NCI-H446 treated with DMSO at 0.1 percent for 48 hours (cell line): ENCODE data around the gene RAI14.

Source experiments
- DNase-seq: peaks from one replicate; lab custom pipeline; 2025; lab: John Stamatoyannopoulos, UW

RAI14 gene

DNA sequence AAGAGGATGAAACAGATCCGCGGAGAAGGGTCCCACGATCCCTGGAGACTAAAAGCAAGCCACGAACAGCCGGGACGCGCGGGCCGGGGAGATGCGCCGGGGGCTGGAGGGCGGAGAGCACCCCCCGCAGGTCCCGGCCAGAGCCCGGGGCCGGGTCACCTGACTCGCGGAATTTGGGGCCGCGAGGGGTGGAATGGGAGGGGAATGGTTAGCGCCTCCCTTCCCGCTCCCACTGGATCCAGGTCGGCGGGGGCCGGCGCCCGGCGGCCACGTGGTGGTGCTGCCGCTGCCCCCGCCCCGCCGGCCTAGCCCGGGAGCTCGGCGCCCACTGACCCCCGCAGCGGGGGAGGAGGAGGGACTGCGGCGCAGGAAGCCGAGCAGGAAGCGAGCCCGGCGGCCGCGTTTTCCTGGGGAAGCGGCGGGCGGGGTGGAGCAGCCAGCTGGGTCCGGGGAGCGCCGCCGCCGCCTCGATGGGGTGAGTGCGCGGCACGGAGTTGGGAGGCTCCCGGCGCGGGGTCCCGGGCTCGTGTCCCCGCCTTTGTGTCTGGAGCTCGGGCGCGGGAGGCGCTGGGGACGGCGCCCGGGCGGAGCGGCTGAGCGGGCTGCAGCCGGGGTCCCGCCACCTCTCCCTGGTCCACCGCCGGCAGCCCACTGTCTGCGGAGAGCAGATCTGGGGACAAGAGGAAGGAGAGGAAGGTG lies at the start of gene RAI14:
TSS of gene RAI14 (plus strand) at position 328 of the 699 bp plus-strand sequence. CDS start 30,592 bp downstream, outside the sequence.
- peak; percentile 28 for DNase-seq

DNA sequence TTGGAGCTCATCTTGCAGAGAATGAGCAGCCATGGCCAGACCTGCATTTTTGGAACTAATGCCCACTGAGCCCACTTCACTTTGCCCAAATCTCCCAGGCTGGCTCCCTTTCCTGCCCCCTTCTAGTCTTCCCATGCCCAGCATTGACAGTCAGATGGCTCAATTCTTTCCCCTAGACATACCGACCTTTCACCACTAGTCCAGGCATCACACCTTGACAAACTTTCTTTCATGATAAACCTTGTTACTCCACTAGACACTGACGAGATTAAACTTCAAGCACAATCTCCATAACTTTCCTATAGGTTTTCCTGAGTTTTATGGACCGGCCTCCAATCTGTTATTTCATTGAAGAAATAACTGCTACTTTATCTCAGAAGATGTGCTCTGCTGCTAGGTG lies 47.8 kb upstream of the RAI14 start:
- no peak for DNase-seq

DNA sequence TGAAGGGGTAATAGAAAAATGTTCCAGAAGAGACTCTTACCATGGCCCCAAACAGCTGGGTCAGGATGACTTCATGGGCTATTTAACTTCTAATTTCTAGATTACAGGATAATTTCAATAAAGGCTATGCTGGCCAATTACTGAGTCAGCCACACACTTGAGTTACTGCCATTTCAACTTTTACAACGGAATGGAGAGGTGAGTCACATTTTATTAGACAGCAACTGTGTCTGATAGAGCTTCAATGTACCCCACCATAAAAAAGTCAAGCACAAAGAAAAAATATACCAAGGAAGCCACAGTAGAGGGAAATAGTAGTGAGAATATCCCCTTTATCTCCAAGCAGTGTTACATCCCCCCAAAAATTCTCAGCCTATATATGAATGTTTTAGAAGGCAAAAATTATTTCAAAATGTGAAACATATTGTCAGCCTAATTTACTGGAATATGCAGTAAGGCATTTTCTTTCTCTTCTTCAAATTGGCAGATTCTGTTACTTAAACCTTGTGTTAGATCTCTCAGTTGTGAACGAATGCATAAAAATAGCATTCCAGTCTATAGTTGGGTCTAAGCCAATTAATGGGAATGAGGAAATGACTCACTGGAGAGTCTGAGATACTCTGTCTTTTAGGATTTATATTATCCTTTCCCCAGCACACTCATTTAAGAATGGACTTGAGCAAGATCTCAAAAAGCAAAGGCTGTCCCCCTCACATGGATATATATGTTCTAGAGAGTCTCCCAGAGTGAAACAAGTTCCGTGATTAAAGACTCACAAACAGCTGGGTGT lies 47.1 kb upstream of the RAI14 start:
- peak; percentile 78 for DNase-seq

DNA sequence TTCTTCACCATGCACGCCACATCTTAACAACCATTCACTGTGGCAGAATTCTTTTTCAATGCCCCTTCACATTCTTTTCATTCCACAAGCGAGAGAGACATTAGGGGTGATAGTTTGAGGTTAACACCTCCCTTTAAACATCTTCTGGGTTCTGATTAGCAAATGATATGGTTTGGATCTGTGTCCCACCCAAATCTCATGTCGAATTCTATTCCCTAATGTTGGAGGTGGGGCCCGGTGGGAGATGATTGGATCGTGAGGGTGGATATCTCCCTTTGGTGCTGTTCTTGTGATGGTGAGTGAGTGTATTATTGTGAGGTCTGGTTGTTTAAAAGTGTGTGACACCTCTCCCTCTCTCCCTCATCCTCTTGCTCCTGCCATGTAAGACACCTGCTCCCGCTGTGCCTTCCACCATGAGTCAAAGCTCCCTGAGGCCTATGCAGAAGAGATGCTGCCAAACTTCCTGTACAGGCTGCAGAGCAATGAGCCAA lies 46.1 kb upstream of the RAI14 start:
- DNase-seq, result no peak

DNA sequence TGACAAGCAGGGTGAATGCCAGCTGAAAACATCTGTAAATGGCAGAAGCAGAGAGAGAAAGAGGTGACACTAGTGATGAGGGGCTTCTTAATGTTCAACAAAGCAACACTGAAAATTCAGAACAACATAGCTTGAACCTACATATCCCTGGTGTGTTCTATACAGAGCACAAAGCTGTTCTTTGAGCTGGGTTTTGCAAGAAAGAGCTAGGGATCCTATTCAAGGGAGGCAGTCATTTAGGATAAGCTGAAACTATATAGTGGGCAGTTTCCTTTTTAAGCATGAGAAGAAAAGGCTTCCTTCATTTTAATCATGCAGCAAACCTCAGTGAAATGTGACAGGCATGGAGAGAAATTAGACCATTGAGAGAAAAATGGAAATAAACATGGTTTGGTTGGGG lies 45.6 kb upstream of the RAI14 start:
- DNase-seq, result no peak

DNA sequence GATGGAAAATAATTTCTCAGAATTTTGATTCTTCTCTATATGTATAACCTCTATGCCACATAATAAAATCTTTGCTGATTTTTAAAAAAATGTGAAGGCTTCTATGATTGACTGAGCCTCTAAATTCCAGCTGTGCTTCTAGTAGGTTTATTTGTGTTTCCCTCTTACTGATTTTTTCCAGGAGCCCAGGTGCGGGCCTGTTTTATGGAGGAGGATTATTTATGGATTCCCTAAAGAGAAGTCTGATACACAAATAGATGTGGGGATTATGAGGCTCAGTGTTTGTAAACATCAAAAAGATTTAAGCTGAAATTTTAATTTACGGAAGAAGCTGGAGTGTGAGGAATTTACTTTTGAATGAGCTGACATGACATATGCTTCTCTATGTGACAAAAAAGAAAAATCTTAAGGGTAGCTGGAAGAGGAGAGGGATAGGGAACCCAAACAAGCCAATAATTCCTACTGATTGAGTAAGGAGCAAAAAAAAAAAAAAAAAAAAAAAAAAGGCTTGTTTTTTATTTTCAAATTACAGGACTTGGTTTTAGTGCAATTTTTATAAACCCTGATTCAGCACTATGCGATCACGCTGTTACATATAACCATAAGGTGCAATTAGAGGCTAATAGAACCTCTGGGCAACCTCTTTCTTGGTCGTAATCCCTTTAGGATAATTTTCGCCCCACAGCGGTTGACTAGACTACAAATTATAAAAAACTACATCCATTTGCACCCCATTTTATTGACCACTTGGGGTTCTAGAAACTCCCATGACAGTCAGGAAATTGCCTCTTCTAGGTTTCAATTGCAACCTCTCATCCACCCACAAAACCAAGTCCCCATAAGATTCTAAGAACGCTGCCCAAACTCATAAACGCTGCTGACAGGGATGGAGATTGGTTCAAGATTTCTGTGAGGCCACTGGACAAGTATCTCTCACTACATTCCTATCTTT lies 44.4 kb upstream of the RAI14 start:
- DNase-seq, result no peak

DNA sequence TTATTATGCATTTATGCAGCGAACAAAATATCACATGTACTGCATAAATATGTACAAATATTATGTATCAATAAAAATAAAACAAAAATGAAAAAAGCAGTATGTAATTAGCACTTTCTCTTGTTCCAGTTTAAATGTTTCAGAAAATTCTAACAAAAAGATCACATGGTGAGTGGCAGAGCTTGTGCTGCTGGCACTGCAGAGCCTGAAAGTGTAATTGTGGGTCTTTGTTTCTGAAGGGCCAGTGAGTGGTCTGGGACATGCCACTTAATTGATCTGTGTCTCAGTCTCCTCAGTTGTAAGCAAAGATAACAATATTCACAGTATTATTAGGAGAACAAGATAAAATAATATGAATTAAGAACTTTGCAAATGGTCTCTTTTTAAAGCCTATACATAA lies 39.5 kb upstream of the RAI14 start:
- DNase-seq, result no peak

DNA sequence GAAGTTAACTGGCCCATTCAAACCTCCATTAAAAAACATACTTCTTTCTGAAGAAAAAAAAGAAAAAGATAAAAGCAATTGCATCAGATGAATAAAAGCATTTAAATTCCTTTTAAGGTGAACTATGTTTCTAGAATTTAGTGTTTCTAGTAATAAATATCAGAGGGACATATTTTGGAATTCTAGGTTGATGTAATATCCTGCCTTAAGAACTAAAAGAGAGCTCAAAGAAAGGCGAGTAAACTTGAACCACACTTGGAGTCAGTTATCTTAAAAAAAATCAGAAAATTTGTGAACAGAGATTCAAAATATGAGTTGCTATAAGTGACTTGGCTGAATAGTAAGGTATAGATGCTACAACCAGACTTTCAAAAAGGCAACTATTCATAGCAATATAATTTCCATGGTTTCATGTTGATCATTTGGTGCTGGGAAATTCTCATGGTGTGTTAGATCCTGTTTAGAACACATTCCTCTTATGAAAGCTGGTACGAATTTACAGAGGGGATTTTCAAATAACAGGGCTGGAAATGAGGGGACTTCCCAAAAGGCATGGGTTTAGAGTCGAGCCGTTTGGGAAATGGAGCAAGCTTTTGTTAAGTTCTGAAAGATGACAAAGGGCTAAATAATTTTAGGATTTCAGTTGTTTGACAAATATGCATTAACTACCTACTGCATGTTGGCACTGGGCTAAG lies 37.6 kb upstream of the RAI14 start:
- no peak for DNase-seq

DNA sequence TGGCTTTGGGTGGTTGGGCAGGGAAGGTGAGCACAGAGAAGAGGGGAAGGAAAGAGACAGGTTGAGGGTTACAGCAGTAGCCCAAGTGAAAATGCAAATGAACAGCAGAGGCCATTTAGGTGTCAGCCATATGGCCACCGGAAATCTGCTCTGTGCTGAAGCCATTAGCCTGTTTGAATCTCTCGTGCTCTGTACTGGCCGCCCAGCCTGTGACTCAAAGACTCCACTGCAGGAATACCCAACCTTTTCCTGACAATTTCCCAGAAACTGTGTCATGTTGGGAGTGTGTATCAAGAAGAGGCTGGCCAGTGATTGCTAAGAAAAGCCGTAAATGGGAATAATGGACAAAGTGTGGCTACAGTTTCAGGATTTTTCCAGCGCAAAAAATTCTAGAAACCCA lies 35.9 kb upstream of the RAI14 start:
- no peak for DNase-seq

DNA sequence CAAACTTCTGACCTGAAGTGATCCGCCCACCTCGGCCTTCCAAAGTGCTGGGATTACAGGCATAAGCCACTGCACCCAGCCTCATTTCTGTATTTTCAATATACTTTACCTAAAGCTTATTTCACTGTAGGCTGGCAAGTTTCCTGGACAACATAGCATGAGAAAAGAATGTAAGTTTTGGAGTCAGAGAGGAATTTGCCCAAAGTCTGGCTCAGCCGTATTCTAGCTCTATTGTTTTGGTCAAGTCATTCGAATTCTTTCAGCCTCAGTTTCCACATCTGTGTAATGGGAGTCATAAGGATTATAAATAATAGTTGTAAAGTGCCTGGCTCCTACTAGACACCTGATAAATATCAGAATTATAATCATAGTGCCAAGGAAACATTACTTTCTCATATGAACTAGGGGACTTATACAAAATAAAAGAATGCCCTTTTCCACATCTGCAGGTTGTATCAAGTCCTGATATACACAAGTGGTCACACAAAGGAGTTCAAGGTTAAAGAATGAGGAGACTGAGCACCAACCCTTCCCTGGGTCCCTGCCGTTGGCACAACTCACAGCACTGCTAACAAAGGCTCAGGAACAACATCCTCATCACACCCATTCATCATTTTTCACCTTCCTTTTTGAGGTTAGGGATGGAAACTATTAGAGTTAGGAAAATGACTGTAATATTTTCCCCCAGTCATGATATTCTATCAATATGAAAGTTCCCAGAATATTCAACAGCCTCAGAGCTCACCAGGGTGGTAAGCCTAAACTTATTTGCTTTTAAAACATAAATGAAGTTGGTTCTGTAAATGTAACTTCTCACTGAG lies 34.6 kb upstream of the RAI14 start:
- no peak for DNase-seq

DNA sequence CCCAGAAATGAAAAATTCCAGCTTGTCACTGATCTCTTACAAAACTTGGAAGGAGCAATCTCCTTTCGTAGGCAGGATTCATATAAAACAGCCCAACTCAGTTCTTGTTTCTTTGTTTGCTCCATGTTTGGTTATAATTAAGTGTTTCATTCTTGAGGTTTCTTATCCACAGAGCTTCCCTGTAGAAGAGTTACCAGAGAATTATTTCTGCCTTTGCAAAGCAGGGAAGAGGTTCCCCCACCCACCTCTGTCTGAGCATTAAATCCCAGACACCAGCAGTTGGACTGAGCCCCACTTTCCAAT lies 34.1 kb upstream of the RAI14 start:
- DNase-seq, result no peak

DNA sequence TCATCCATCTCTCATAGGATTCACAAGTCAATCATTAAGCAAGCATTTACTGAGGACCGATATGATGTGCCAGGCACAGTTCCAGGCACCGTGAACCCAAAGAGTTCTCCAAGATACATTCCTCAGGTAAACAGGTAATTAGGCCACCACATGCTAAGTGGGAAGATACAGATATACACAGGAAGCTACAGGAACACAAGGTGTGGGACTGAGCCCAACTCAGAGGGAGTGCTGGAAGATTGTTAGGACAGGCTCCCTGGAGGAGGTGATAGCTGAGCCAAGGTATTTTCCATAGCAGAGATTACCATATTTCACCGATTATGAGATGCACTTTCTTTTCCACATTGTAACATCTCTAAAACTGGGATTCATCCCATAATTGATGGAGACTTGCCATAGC lies 31.4 kb upstream of the RAI14 start:
- no peak for DNase-seq

DNA sequence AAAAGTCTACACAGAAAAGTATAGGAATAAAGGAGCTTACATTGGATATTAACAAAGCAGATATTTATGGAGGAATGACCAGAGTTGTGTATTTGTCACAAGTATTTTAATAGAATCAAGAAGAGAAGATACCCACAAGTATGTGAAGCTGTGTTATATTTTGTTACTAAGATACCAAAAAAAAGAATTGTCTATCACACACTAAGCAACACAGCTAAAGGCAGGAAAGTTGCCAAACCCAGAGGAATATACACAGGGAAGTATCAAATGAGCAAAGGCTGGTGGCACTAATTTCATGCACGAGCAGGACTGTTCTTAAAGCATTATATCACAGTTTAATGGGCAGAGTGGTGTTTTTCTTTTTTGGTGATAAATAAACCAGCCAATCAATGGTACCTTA lies 30.9 kb upstream of the RAI14 start:
- DNase-seq, result no peak

DNA sequence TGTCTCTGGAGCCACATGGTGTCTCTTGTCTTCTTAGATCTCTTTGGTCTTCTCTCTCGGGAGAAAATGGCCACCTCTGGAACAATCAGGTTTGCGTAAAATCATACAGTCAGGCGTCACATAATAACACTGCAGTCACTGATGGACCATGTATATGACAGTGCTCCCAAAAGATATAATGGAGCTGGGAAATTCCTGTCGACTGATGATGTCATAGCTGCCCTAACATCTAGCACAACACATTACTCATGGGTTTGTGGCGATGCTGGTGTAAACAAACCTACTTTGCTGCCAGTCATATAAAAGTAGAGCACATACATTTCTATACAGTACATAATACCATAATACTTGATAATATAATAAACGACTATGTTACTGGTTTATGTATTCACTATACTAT lies 30.1 kb upstream of the RAI14 start:
- DNase-seq, result no peak

DNA sequence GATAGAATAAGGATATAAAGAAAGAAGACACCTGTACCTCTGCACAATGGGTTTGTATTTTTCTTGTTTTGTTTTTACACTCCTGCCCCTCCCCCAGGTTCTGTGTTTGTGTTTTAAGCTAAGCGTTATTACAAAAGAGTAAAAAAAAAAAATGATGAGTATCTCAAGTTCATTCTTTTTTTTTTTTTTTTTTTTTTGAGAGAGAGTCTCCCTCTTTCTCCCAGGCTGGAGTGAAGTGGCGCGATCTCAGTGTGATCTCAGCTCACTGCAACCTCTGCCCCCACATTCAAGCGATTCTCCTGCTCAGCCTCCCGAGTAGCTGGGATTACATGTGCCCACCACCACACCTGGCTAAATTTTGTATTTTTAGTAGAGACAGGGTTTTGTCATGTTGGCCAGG lies 29.4 kb upstream of the RAI14 start:
- DNase-seq, result no peak

DNA sequence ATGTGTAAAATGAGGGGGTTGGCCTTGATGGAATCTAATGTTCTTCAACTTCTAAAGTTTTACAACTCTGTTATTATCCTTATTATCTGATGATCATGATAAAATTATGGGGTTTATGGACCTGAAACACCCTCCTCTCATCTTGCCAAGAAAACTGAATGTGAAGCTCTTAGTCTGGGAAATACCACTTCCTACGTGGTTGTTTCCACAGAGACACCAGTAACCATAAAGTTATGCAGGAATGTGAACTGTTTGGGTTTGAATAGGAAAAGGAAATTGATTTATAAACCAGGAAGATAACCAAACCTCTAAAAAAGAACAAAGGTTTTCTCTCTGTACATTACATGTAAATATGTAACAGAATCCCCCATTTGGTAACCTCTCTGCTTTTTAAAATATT lies 28.3 kb upstream of the RAI14 start:
- no peak for DNase-seq

DNA sequence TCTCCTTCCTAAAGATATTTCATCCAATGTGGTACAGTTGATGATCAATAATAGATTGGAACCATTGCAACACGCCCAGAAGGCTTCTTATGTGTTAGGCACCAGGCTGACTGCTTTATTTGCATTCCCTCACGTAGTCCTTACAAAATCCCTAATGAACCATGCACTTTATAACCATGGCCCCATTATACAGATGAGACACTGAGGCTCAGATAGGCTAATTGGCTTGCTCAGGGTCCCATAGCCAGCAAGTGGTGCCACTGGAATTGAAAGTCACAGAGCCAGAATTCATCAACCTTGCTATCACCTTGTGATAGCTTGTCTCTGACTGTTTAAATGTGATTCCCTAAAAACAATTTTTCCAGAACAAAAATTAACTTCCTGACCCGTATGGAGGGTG lies 27.8 kb upstream of the RAI14 start:
- DNase-seq, result no peak

DNA sequence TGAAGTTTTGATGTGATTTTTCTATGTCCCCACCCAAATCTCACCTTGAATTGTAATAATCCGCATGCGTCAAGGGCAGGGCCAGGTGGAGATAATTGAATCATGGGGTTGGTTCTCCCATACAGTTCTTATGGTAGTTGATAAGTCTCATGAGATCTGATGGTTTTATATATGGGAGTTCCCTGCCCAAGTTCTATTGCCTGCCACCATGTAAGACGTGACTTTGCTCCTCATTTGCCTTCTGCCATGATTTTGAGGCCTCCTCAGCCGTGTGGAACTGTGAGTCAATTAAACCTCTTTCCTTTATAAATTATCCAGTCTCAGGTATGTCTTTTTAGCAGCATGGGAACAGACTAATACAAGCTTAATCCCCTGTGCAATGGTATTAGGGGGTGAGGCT lies 25.5 kb upstream of the RAI14 start:
- no peak for DNase-seq

DNA sequence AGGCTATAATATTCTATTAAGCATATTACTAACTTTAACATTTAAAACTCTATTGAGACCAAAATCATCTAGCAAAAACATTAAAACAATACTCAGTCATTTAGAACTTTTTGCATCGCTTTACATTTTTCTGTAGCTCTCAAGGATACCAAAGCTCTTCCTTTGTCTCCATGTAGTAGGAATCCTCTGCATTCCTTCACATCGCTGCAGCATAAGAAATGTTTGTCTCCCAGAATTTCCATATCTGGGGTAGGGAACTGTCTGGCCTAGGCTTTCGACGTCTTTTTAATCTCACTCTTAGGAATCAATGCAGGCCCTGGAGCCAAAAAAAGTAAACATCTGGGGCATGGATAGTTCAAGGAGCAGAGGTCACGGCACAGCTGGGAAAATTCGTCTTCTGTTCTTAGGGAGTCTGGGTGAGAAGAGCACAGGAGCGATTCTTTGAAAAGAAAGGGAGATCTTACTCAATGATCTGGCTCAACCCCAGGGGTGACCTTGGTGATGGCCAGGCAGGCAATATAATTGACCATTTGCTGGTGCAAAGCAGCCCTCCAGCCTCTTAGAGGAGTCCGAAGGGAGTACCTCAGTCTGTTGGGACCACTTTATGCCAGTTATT lies 23.2 kb upstream of the RAI14 start:
- DNase-seq, result no peak

DNA sequence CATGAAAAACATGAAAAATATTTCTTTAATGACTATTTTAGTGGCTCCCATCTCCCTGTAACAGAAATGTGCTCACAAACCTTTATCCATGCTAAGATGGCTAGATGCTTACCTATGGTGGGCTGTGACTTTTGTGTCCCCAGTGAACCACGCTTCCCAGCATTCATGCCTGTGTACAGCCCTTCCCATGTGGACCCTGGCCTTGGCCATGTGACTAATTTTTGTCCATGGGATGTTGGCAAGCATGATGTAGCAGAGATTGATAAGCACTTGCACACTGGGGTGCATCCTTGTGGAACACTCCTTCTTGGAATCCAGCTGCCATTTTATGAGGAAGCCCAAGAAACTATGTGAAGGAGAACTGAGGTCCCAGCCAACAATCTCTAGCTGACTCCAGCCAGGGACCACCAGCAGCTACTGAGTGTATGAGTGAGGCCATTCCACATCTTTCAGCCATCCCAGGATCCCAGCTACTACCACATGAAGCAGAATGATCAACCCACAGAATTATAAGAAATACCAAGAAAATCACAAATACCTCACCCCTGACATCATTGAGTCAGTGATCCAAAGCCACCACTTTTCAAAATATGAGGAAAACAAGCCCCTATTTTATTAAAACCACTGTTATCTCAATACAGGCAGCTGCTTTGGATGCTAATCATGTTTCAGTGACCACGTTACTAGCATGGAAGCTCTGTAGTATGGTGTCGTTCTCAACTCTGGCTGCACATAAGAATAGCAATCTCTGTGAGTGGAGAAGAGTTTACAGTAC lies 16.1 kb upstream of the RAI14 start:
- no peak for DNase-seq
